Fibroblast of the aortic adventitia (primary cell): ENCODE results near the gene ZMIZ1. TPM values are rescaled to one million over a fixed set of nuclear protein-coding genes. Genes with fewer than 3 reads are reported as not detected.

Experiments
- DNase-seq: peaks from one replicate; pipeline ENCODE4 v3.0.0-alpha.2; 2010; ENCODE audit warnings: low read depth
- H3K4me3 ChIP-seq: 2 replicates; pipeline ENCODE4 v1.5.1; 2011; ENCODE audit warnings: low read depth, mild to moderate bottlenecking, control low read depth, low read length, moderate library complexity
- CTCF ChIP-seq: IDR thresholded peaks from 2 replicates; pipeline ENCODE4 v1.5.1; 2011; ENCODE audit warnings: mild to moderate bottlenecking, low read length, control low read depth, inconsistent platforms; ENCODE audit not compliant: insufficient read depth
- total RNA-seq: library from RNA; depleted of rRNA; stranded (reverse); fragments of >200 nt; gene quantifications from 2 replicates; pipeline ENCODE4 v1.2.3, GENCODE V29; 2012; ENCODE audit warnings: low replicate concordance

ZMIZ1 gene
- total RNA-seq, 1 donor: 28.1 TPM

GRCh38 chr10:79260811-79261740 lies 192.3 kb downstream of the ZMIZ1 start:
- H3K4me3 ChIP-seq: no peak overlapping the region
- peak; percentile 47 for DNase-seq
- TF ChIP-seq CTCF: no peak

GRCh38 chr10:79262131-79262530 lies 193.4 kb downstream of the ZMIZ1 start:
- no peak overlapping the region for H3K4me3 ChIP-seq
- DNase-seq: no peak
- no peak for TF ChIP-seq CTCF

GRCh38 chr10:79262959-79263746 lies 194.4 kb downstream of the ZMIZ1 start:
- TF ChIP-seq CTCF: no peak
- no peak overlapping the region for H3K4me3 ChIP-seq
- DNase-seq: no peak

GRCh38 chr10:79263939-79264338 lies 195.2 kb downstream of the ZMIZ1 start:
- H3K4me3 ChIP-seq: no peak overlapping the region
- no peak for TF ChIP-seq CTCF
- no peak for DNase-seq

GRCh38 chr10:79264942-79265341 lies 196.2 kb downstream of the ZMIZ1 start:
- no peak overlapping the region for H3K4me3 ChIP-seq
- no peak for TF ChIP-seq CTCF
- DNase-seq: no peak

- no peak for DNase-seq
- no peak for TF ChIP-seq CTCF
- no peak overlapping the region for H3K4me3 ChIP-seq
Measured at GRCh38 chr10:79266084-79266483, 197.3 kb downstream of the ZMIZ1 start.
